Brain microvascular endothelial cell (primary cell): ENCODE results near the gene MYOM1.
"Not testable (repeated sequence)": the region's sequence is repeated elsewhere in the genome, so short reads cannot be mapped to it uniquely, and the experiment has no call there.

Source experiments
- DNase-seq: peaks from one replicate; pipeline ENCODE4 v3.0.0-alpha.2; 2020
- H3K27ac ChIP-seq: fragments of 250-450 bp; sonication (Bioruptor Pico); 2 replicates; pipeline ENCODE4 v1.5.1; 2020; ENCODE audit warnings: mild to moderate bottlenecking, moderate library complexity
- H3K27me3 ChIP-seq: fragments of 250-450 bp; sonication (Bioruptor Pico); replicated peaks from 2 replicates; pipeline ENCODE4 v1.5.1; 2020; ENCODE audit warnings: mild to moderate bottlenecking
- H3K36me3 ChIP-seq: fragments of 250-450 bp; sonication (Bioruptor Pico); replicated peaks from 2 replicates; pipeline ENCODE4 v1.5.1; 2020; ENCODE audit warnings: mild to moderate bottlenecking
- H3K4me3 ChIP-seq: 2 replicates; pipeline ENCODE4 v1.5.1; 2011; ENCODE audit warnings: low read depth, mild to moderate bottlenecking, control low read depth, low read length, moderate library complexity
- CTCF ChIP-seq: IDR thresholded peaks from 2 replicates; pipeline ENCODE4 v1.5.1; 2011; ENCODE audit warnings: low read depth, mild to moderate bottlenecking, moderate library complexity, low read length, control low read depth, inconsistent platforms; ENCODE audit errors: missing control alignments
- in situ Hi-C: cut with HindIII; loops from 2 replicates; pipeline ENCODE4 v1.10.0; 2017; ENCODE audit warnings: low sequenced_read_pairs, low pct_ligation_motif_present

The MYOM1 gene

GRCh38 chr18:3027370-3027891 lies 192.3 kb downstream of the MYOM1 start:
- TF ChIP-seq CTCF = no peak

DNA sequence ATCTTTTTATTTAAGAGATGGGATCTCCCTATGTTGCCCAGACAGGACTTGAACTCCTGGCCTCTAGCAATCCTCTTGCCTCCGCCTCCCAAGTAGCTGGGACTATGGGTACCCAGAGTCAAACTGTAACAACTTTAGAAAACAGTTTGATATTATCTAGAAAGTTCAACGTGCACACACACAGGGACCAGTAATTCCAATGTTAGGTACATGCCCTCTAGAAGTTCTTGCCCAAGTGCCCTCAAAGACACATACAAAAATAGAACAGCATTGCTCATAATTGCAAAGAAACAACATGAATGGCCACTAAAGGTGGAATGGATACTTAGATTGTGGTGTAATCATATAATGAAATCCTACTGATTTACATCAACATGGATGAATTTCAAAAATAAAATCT lies 194.2 kb downstream of the MYOM1 start:
- in situ Hi-C loops = no loop called here
- H3K36me3 ChIP-seq = no peaks in the 10 kb centered on the region
- TF ChIP-seq CTCF = no peak
- no peak overlapping the region for H3K4me3 ChIP-seq
- no peaks in the 10 kb centered on the region for H3K27me3 ChIP-seq
- no peak overlapping the region for H3K27ac ChIP-seq
- no peak for DNase-seq

More at GRCh38 chr18:3027370-3027891, 192.3 kb downstream of the MYOM1 start:
- Histone ChIP-seq H3K36me3 (no peaks in the 10 kb centered on the region), H3K27me3 (no peaks in the 10 kb centered on the region), H3K27ac (no peak overlapping the region), H3K4me3 (no peak overlapping the region)
- DNase-seq = no peak
- in situ Hi-C loops = no loop called here

DNA sequence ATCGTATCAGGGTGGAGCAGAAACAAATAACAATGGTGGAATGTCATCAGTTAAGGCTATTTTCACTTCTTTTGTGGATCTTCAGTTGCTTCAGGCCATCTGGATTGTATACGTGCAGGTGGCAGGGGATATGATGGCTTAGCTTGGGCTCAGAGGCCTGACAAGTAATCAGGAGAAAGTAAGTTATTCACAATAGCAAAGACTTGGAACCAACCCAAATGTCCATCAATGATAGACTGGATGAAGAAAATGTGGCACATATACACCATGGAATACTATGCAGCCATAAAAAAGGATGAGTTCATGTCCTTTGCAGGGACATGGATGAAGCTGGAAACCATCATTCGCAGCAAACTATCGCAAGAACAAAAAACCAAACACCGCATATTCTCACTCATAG lies 196.2 kb downstream of the MYOM1 start:
- in situ Hi-C loops, DNase-seq, H3K36me3 ChIP-seq, H3K27me3 ChIP-seq, H3K4me3 ChIP-seq, H3K27ac ChIP-seq: not testable (repeated sequence)
